Hepatocyte (in vitro differentiated cells): ENCODE measurements around the gene ESRRG. TPM values are rescaled to one million over a fixed set of nuclear protein-coding genes. Genes with fewer than 3 reads are reported as not detected.
"Not testable (repeated sequence)": the region's sequence is repeated elsewhere in the genome, so short reads cannot be mapped to it uniquely, and the experiment has no call there.

ENCODE experiments used
- DNase-seq: peaks from one replicate; pipeline ENCODE4 v3.0.0-alpha.2; 2016; ENCODE audit warnings: low spot score
- H2AFZ ChIP-seq: fragments of 200-600 bp; sonication (generic); 2 replicates; pipeline ENCODE4 v1.6.0; 2016; ENCODE audit warnings: antibody characterized with exemption, mild to moderate bottlenecking
- H3K27ac ChIP-seq: fragments of 200-600 bp; sonication (generic); 2 replicates; pipeline ENCODE4 v1.5.1; 2016; ENCODE audit warnings: mild to moderate bottlenecking
- H3K27me3 ChIP-seq: fragments of 200-600 bp; sonication (generic); 2 replicates; pipeline ENCODE4 v1.6.1; 2016
- H3K36me3 ChIP-seq: fragments of 200-600 bp; sonication (generic); replicated peaks from 2 replicates; pipeline ENCODE4 v1.5.1; 2016; ENCODE audit warnings: low read depth; ENCODE audit not compliant: insufficient read depth
- H3K4me1 ChIP-seq: fragments of 200-600 bp; sonication (generic); 2 replicates; pipeline ENCODE4 v1.5.1; 2016; ENCODE audit warnings: mild to moderate bottlenecking, moderate library complexity; ENCODE audit not compliant: insufficient read depth
- H3K4me2 ChIP-seq: fragments of 200-600 bp; sonication (generic); 2 replicates; pipeline ENCODE4 v1.6.0; 2016
- H3K4me3 ChIP-seq: fragments of 200-600 bp; sonication (generic); 2 replicates; pipeline ENCODE4 v1.5.1; 2016; ENCODE audit warnings: mild to moderate bottlenecking
- H3K79me2 ChIP-seq: fragments of 200-600 bp; sonication (generic); 2 replicates; pipeline ENCODE4 v1.6.0; 2017; ENCODE audit warnings: mild to moderate bottlenecking
- H3K9me2 ChIP-seq: fragments of 200-600 bp; sonication (generic); replicated peaks from 2 replicates; pipeline ENCODE4 v1.6.0; 2017; ENCODE audit warnings: mild to moderate bottlenecking; ENCODE audit not compliant: insufficient read depth
- H3K9me3 ChIP-seq: fragments of 200-600 bp; sonication (generic); 2 replicates; pipeline ENCODE4 v1.5.1; 2016; ENCODE audit warnings: low read depth, mild to moderate bottlenecking
- H4K20me1 ChIP-seq: fragments of 200-600 bp; sonication (generic); 2 replicates; pipeline ENCODE4 v1.6.0; 2016; ENCODE audit warnings: mild to moderate bottlenecking; ENCODE audit not compliant: insufficient read depth, poor library complexity, severe bottlenecking
- EZH2 ChIP-seq: fragments of 200-600 bp; sonication (generic); IDR thresholded peaks from 2 replicates; pipeline ENCODE4 v1.6.1; 2016; ENCODE audit warnings: antibody characterized with exemption, mild to moderate bottlenecking, borderline replicate concordance
- EZH2phosphoT487 ChIP-seq: fragments of 200-600 bp; sonication (generic); IDR thresholded peaks from one replicate; pipeline ENCODE4 v1.6.1; 2018; ENCODE audit warnings: antibody characterized with exemption, mild to moderate bottlenecking, low read depth, moderate library complexity; ENCODE audit not compliant: unreplicated experiment, severe bottlenecking
- WGBS: methylation state at CpG from one replicate; pipeline ENCODE4 v1.1.6; 2016; ENCODE audit warnings: low lambda C conversion rate; ENCODE audit errors: missing lambda C conversion rate; 5-methylcytosine and 5-hydroxymethylcytosine counted together
- polyA plus RNA-seq: library from polyadenylated mRNA; unstranded; fragments of >200 nt; fragmentation: Nextera tagmentation; extraction: Ambion mirVana; gene quantifications from 2 replicates; pipeline ENCODE4 v1.2.1, GENCODE V29; 2016
- total RNA-seq: library from RNA; depleted of rRNA; stranded (reverse); fragments of >200 nt; gene quantifications from 2 replicates; pipeline ENCODE4 v1.2.3, GENCODE V29; 2014
- TF ChIP-seq, protein P1 (sequence below): fragments of 200-600 bp; sonication (generic); IDR thresholded peaks from 2 replicates; pipeline ENCODE4 v1.5.1; 2016; ENCODE audit warnings: antibody characterized with exemption, mild to moderate bottlenecking; ENCODE audit not compliant: poor library complexity

Gene ESRRG
- total and polyA plus RNA-seq, 2 experiments from 2014 or later, result 2.8 to 10.3 TPM

DNA sequence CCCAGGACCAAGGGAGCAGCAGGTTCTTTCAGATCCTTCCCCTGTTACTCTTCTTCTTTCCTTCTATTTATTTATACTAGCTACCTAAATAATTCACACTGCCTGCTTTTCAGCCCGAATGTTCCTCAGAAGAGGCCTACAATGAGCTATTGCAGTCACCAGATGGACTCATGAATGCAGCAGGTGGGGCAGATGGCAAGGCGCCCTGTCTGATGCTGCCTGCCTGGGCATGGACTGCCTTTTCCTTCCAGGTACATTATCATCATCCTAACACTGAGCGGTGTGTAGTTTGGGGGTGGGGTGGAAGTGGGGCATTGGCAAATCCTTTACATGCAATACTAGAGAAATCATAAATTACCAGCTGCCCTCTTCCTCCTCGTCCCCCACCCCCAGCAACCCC lies 17.6 kb downstream of the ESRRG start:
- WGBS, result 85% methylated on average over 4 of the region's 4 CpGs
- Histone ChIP-seq H3K9me3 (no peaks in the 10 kb centered on the region), H3K9me2 (no peaks in the 10 kb centered on the region), H3K79me2 (no peaks in the 10 kb centered on the region), H3K36me3 (no peaks in the 10 kb centered on the region), H3K4me3 (no peak overlapping the region), H3K27me3 (no peaks in the 10 kb centered on the region), H2AFZ (no peak overlapping the region), H3K4me1 (no peaks in the 10 kb centered on the region), H4K20me1 (no peaks in the 10 kb centered on the region), H3K4me2 (no peak overlapping the region), H3K27ac (no peak overlapping the region)
- DNase-seq, result no peak
- TF ChIP-seq EZH2phosphoT487, result no peak
- TF ChIP-seq, protein P1, sequence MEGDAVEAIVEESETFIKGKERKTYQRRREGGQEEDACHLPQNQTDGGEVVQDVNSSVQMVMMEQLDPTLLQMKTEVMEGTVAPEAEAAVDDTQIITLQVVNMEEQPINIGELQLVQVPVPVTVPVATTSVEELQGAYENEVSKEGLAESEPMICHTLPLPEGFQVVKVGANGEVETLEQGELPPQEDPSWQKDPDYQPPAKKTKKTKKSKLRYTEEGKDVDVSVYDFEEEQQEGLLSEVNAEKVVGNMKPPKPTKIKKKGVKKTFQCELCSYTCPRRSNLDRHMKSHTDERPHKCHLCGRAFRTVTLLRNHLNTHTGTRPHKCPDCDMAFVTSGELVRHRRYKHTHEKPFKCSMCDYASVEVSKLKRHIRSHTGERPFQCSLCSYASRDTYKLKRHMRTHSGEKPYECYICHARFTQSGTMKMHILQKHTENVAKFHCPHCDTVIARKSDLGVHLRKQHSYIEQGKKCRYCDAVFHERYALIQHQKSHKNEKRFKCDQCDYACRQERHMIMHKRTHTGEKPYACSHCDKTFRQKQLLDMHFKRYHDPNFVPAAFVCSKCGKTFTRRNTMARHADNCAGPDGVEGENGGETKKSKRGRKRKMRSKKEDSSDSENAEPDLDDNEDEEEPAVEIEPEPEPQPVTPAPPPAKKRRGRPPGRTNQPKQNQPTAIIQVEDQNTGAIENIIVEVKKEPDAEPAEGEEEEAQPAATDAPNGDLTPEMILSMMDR, result no peak
- TF ChIP-seq EZH2, result no peak

DNA sequence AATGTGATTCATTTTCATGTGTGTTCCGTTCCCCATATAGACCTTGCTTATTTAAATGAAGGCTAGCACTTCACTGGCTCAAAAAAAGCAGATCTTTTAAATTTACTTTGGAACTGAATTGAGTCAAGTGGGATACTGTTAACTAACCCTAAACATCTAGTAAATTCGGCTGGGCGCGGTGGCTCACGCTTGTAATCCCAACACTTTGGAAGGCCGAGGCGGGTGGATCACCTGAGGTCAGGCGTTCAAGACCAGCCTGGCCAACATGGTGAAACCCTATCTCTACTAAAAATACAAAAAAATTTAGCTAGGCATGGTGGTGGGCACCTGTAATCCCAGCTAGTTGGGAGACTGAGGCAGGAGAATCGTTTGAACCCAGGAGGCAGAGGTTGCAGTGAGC lies 19.2 kb downstream of the ESRRG start:
- not testable (repeated sequence) for H3K27me3 ChIP-seq, H3K27ac ChIP-seq, H4K20me1 ChIP-seq, H3K36me3 ChIP-seq, H2AFZ ChIP-seq, H3K4me1 ChIP-seq, H3K4me3 ChIP-seq, DNase-seq, H3K79me2 ChIP-seq, H3K4me2 ChIP-seq, H3K9me2 ChIP-seq, H3K9me3 ChIP-seq
- WGBS, result 96% methylated on average over 9 of the region's 9 CpGs

DNA sequence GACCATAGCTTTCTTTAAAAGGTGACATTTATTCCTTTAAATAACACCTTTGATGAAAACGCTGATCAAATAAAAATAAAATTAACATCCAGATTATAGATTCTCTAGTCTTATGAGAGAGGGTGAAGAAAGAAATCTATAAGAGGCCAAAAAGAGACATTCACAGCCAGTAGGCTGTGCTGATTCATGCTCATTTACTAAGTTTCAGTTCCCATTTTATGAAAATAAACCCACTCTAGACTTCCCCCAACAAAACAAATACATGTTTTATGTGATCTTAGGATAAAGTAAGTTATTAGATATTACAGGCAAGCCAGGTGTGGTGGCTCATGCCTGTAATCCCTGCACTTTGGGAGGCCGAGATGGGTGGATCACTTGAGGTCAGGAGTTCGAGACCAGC lies 21.1 kb downstream of the ESRRG start:
- H3K4me3 ChIP-seq, result no peak overlapping the region
- H3K4me1 ChIP-seq, result no peaks in the 10 kb centered on the region
- H3K9me3 ChIP-seq, result no peaks in the 10 kb centered on the region
- H3K79me2 ChIP-seq, result no peaks in the 10 kb centered on the region
- no peak overlapping the region for H2AFZ ChIP-seq
- H3K36me3 ChIP-seq, result no peaks in the 10 kb centered on the region
- DNase-seq, result no peak
- no peak for TF ChIP-seq EZH2phosphoT487
- TF ChIP-seq, protein P1, result no peak
- TF ChIP-seq EZH2, result no peak
- H3K27ac ChIP-seq, result no peak overlapping the region
- 95% methylated on average over 3 of the region's 3 CpGs for WGBS
- H3K4me2 ChIP-seq, result no peak overlapping the region
- no peaks in the 10 kb centered on the region for H3K27me3 ChIP-seq
- H4K20me1 ChIP-seq, result no peaks in the 10 kb centered on the region
- H3K9me2 ChIP-seq, result no peaks in the 10 kb centered on the region

DNA sequence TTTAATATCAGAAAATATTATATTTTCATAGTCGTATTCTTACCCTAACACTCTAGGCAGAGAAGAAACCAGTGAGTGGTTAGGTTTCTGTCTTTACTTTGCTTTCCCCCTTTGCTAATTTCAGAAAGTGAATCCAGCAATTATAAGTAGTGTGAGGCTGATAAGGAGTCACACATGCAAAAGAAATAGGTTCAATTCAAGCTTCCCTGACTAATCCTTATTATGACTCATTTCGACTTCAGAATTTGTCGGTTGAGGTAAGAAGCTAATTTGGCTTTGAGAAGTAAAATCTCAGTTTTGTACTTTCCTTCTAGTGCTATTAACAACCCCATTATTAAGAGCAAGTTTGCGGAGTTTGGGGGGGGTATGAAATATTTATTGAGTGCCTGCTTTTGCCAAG lies 22.4 kb downstream of the ESRRG start:
- Histone ChIP-seq H4K20me1 (no peaks in the 10 kb centered on the region), H3K9me3 (no peaks in the 10 kb centered on the region), H3K36me3 (no peaks in the 10 kb centered on the region), H3K79me2 (no peaks in the 10 kb centered on the region), H2AFZ (no peak overlapping the region), H3K4me1 (no peaks in the 10 kb centered on the region), H3K27ac (no peak overlapping the region), H3K27me3 (no peaks in the 10 kb centered on the region), H3K4me3 (no peak overlapping the region), H3K9me2 (no peaks in the 10 kb centered on the region), H3K4me2 (no peak overlapping the region)
- 83% methylated on average over 4 of the region's 4 CpGs for WGBS
- no peak for TF ChIP-seq EZH2phosphoT487
- TF ChIP-seq EZH2, result no peak
- no peak for DNase-seq
